PFSK-1 (cell line): ENCODE data around the gene SHANK2.

Source experiments
- FOXP2 ChIP-seq: optimal IDR thresholded peaks from 2 replicates; pipeline ENCODE3; 2011; ENCODE audit warnings: borderline replicate concordance, control low read depth, inconsistent platforms; ENCODE audit not compliant: insufficient read depth; ENCODE audit errors: extremely low read length, extremely low read depth
- POLR2AphosphoS5 ChIP-seq: IDR thresholded peaks from 2 replicates; pipeline ENCODE4 v1.6.1; 2012; ENCODE audit warnings: low read depth, mild to moderate bottlenecking, control low read depth, low read length, moderate library complexity
- SIN3A ChIP-seq: IDR thresholded peaks from 2 replicates; pipeline ENCODE4 v1.6.1; 2012; ENCODE audit warnings: mild to moderate bottlenecking, low read length, moderate library complexity, borderline replicate concordance; ENCODE audit not compliant: insufficient read depth
- TAF1 ChIP-seq: IDR thresholded peaks from 2 replicates; pipeline ENCODE4 v1.6.1; 2012; ENCODE audit warnings: low read length, control low read depth, borderline replicate concordance; ENCODE audit not compliant: insufficient read depth
- TF ChIP-seq, protein P1 (sequence below), 2 experiments: IDR thresholded peaks; 2 replicates each; pipeline versions ENCODE4 v1.6.1 to v1.8.0; 2011 to 2012; ENCODE audit warnings: low read depth in 2 of 2, low read length in 2 of 2, control low read depth in 1 of 2, inconsistent platforms in 1 of 2, mild to moderate bottlenecking in 1 of 2, moderate library complexity in 1 of 2; ENCODE audit not compliant: insufficient read depth in 1 of 2

DNA sequence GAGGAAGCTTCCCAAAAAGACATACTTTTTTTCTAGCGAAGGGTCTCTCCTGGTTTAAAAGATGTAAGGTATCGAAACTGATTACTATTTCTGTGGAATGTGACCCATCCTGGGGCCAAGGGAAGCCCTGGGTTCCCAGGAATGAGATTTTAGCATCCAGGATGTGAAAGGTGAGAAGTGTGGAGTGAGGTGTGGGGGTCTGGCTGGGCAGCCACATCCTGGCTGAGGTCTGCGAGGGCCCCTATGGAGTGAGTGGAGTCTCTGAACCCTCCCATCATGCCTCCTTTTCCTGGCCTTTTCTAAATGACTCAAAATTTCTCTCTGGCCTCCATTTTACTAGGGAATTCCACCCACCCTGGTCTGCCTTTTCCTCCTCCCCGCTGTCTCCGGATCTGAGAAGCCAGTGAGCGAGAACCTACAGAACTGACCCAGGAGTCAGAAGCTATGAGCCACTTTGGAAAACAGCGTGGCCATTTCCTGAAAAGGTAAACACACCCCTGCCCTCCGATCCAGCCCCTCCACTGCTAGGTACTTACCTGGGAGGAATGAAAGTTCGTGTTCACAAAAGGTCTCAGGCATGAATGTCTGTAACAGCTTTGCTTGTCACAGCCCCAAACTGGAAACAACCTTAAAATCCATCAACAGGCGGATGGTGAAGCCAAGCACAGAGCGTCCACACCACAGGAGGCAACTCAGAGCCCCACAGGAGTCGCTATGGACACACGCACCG, 27.7 kb upstream of the SHANK2 start:
- TF ChIP-seq POLR2AphosphoS5 (no peak), SIN3A (no peak), FOXP2 (no peak), TAF1 (no peak)
- TF ChIP-seq, protein P1, sequence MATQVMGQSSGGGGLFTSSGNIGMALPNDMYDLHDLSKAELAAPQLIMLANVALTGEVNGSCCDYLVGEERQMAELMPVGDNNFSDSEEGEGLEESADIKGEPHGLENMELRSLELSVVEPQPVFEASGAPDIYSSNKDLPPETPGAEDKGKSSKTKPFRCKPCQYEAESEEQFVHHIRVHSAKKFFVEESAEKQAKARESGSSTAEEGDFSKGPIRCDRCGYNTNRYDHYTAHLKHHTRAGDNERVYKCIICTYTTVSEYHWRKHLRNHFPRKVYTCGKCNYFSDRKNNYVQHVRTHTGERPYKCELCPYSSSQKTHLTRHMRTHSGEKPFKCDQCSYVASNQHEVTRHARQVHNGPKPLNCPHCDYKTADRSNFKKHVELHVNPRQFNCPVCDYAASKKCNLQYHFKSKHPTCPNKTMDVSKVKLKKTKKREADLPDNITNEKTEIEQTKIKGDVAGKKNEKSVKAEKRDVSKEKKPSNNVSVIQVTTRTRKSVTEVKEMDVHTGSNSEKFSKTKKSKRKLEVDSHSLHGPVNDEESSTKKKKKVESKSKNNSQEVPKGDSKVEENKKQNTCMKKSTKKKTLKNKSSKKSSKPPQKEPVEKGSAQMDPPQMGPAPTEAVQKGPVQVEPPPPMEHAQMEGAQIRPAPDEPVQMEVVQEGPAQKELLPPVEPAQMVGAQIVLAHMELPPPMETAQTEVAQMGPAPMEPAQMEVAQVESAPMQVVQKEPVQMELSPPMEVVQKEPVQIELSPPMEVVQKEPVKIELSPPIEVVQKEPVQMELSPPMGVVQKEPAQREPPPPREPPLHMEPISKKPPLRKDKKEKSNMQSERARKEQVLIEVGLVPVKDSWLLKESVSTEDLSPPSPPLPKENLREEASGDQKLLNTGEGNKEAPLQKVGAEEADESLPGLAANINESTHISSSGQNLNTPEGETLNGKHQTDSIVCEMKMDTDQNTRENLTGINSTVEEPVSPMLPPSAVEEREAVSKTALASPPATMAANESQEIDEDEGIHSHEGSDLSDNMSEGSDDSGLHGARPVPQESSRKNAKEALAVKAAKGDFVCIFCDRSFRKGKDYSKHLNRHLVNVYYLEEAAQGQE (IDR thresholded peaks at IDR 0.05; ENCODE audit: insufficient read depth in 1 of 2, low read depth in 2 of 2, low read length in 2 of 2): no peak
